ENCODE data around the gene BATF2.

- TF ChIP-seq, protein P1, sequence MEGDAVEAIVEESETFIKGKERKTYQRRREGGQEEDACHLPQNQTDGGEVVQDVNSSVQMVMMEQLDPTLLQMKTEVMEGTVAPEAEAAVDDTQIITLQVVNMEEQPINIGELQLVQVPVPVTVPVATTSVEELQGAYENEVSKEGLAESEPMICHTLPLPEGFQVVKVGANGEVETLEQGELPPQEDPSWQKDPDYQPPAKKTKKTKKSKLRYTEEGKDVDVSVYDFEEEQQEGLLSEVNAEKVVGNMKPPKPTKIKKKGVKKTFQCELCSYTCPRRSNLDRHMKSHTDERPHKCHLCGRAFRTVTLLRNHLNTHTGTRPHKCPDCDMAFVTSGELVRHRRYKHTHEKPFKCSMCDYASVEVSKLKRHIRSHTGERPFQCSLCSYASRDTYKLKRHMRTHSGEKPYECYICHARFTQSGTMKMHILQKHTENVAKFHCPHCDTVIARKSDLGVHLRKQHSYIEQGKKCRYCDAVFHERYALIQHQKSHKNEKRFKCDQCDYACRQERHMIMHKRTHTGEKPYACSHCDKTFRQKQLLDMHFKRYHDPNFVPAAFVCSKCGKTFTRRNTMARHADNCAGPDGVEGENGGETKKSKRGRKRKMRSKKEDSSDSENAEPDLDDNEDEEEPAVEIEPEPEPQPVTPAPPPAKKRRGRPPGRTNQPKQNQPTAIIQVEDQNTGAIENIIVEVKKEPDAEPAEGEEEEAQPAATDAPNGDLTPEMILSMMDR (IDR thresholded peaks at IDR 0.05): no peak
- no peak for TF ChIP-seq POLR2A (IDR thresholded peaks at IDR 0.05)
Measured at GRCh38 chr11:64963072-64963631, 33.6 kb downstream of the BATF2 start.

Measured in adrenal gland (tissue), 5 donors.